IPS-18a (cell line): ENCODE measurements around the gene SFXN2.
"Not testable (repeated sequence)": the region's sequence is repeated elsewhere in the genome, so short reads cannot be mapped to it uniquely, and the experiment has no call there.

Experiments
- H3K27ac ChIP-seq: one replicate; pipeline ENCODE4 v1.5.1; 2013; ENCODE audit warnings: low read length
- H3K27me3 ChIP-seq: one replicate; pipeline ENCODE4 v1.6.1; 2013; ENCODE audit warnings: mild to moderate bottlenecking, low read length; ENCODE audit not compliant: control insufficient read depth, insufficient read depth
- H3K36me3 ChIP-seq: one replicate; pipeline ENCODE4 v1.6.1; 2013; ENCODE audit warnings: low read depth, low read length; ENCODE audit not compliant: control insufficient read depth
- H3K4me1 ChIP-seq: one replicate; pipeline ENCODE4 v1.6.1; 2013; ENCODE audit warnings: low read depth, low read length; ENCODE audit not compliant: control insufficient read depth
- H3K4me3 ChIP-seq: one replicate; pipeline ENCODE4 v1.5.1; 2013; ENCODE audit warnings: low read length
- H3K9ac ChIP-seq: one replicate; pipeline ENCODE4 v1.6.1; 2013; ENCODE audit warnings: mild to moderate bottlenecking, low read length, moderate library complexity
- H3K9me3 ChIP-seq: one replicate; pipeline ENCODE4 v1.6.1; 2013; ENCODE audit warnings: low read depth, low read length; ENCODE audit not compliant: control insufficient read depth

SFXN2 gene, protein sequence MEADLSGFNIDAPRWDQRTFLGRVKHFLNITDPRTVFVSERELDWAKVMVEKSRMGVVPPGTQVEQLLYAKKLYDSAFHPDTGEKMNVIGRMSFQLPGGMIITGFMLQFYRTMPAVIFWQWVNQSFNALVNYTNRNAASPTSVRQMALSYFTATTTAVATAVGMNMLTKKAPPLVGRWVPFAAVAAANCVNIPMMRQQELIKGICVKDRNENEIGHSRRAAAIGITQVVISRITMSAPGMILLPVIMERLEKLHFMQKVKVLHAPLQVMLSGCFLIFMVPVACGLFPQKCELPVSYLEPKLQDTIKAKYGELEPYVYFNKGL

GRCh38 chr10:102714621-102715455, at the start of gene SFXN2:
Gene SFXN2, plus strand, starts transcription at chr10:102714636. Its CDS starts 12,001 bp downstream, at chr10:102726637.
- H3K4me1 ChIP-seq, result peaks cover 12% of the 10 kb centered on the region
- no peaks in the 10 kb centered on the region for H3K9me3 ChIP-seq
- H3K27me3 ChIP-seq, result no peaks in the 10 kb centered on the region
- H3K4me3 ChIP-seq, result peak within 1 kb of the TSS; percentile 97
- peak within 1 kb of the TSS; percentile 88 for H3K27ac ChIP-seq
- H3K36me3 ChIP-seq, result no peaks in the 10 kb centered on the region
- H3K9ac ChIP-seq, result peak within 1 kb of the TSS; percentile 91

- no peak overlapping the region for H3K9ac ChIP-seq
- H3K4me3 ChIP-seq, result no peak overlapping the region
- H3K36me3 ChIP-seq, result no peaks in the 10 kb centered on the region
- H3K9me3 ChIP-seq, result no peaks in the 10 kb centered on the region
- H3K27ac ChIP-seq, result no peak overlapping the region
- no peaks in the 10 kb centered on the region for H3K27me3 ChIP-seq
- peaks cover 9% of the 10 kb centered on the region for H3K4me1 ChIP-seq
Measured at GRCh38 chr10:102665904-102666509, 48.4 kb upstream of the SFXN2 start.

DNA sequence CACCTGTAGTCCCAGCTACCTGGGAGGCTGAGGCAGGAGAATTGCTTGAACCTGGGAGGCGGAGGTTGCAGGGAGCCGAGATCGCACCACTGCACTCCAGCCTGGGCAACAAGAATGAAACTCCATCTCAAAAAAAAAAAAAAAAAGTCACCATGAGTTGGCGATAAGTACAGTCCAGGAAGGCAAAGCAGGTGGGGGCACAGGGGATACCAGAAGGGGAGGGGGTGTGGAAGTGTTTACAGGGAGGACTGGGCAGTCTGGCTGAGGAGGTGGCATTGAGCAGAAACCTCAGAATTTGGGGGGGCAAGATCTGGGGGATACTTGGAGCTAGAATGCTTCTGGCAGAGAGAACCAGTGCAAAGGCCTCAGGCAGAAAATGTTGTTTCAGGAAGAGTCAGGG, 47.0 kb upstream of the SFXN2 start:
- H3K36me3 ChIP-seq, H3K27me3 ChIP-seq, H3K4me1 ChIP-seq, H3K4me3 ChIP-seq, H3K27ac ChIP-seq, H3K9ac ChIP-seq, H3K9me3 ChIP-seq: not testable (repeated sequence)

DNA sequence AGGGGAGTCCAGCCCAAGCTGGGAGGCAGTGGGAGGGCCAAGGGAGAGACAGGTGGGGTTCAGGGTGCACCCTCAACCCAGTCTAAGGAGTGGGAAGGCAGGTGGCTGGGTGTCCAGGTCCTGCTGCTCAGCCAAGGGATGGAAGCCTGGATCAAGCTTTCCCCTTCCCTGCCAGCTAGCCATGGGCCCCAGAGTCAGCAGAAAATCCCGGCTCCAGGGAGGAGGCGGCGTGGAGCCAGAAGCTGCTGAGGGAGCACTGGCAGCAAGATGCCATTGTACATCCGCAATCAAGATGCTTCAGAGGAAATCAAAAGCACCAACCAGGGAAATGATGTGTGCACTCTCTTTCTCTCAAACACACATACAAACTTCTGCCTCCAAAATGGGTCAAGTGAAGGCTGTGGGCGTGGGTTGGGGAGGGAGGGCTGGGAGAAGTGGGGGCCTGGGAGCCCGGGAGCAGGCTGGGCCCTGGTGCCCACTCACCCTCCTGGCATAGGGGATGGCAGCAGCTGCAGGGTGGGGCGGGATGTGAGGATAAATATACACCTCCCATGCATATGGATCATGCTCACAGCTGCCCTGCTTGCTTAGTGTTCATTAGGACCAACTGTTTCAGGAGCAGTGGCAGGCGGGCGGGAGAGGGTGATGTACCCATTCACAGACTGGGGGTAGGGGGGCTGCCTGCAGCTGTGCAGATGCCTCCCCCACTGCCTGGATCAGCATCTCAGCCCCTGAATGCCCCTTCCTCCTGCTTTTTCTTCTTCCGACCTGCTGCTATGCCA, 45.9 kb upstream of the SFXN2 start:
- no peak overlapping the region for H3K27ac ChIP-seq
- H3K9ac ChIP-seq, result no peak overlapping the region

DNA sequence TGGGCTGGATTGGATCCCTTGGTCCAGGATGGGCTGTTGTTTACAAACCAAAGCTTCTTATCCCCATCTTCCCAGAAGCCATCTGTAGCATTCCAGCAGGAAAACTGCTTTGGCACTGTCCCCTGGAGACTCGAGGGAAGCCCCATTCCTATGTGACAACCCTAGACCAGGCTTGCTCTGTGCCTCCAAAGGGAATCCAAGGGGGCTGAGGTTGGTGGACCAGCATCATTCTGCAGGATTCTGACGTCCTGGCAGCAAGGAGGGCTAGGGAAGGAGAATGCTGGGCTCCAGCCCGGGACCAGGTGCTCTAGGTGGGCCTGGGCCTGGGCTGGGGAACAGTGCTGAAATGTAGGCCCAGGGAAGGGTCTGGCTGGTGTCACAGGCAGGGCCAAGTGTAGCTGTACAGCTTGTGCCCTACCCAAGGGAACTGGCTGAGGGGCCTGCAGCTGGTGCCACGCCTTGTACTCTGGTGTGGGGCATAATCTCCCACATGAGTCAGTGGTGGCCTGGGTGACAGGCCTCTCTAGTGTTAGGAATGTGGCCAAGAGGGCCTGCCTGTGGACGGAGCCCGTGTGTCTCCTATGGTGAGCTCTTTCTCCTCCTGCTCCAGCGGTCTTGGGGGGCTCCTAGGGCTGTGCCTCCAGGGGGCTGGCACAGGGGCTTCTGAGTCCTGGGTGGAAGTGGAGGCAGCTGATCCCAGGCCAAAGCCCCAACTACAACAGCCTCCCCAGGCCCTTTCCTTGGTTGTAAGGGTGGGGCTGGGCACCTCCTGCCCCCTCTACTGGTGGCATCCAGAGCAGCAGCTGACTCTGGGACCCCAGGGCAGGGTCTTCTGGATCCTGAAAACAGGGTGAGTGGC, 45.0 kb upstream of the SFXN2 start:
- H3K4me1 ChIP-seq, result peaks cover 19% of the 10 kb centered on the region
- H3K4me3 ChIP-seq, result no peak overlapping the region
- H3K27ac ChIP-seq, result no peak overlapping the region
- no peaks in the 10 kb centered on the region for H3K9me3 ChIP-seq
- H3K27me3 ChIP-seq, result no peaks in the 10 kb centered on the region
- H3K36me3 ChIP-seq, result no peaks in the 10 kb centered on the region
- H3K9ac ChIP-seq, result no peak overlapping the region

More for the DNA sequence above, 45.9 kb upstream of the SFXN2 start:
- H3K4me1 ChIP-seq, result peaks cover 10% of the 10 kb centered on the region
- no peaks in the 10 kb centered on the region for H3K36me3 ChIP-seq
- H3K9me3 ChIP-seq, result no peaks in the 10 kb centered on the region
- H3K27me3 ChIP-seq, result no peaks in the 10 kb centered on the region
- no peak overlapping the region for H3K4me3 ChIP-seq

- Histone ChIP-seq H3K4me1 (peaks cover 27% of the 10 kb centered on the region), H3K9me3 (no peaks in the 10 kb centered on the region), H3K9ac (no peak overlapping the region), H3K27me3 (no peaks in the 10 kb centered on the region), H3K4me3 (no peak overlapping the region), H3K36me3 (no peaks in the 10 kb centered on the region), H3K27ac (no peak overlapping the region)
Measured at GRCh38 chr10:102670065-102670670, 44.3 kb upstream of the SFXN2 start.

DNA sequence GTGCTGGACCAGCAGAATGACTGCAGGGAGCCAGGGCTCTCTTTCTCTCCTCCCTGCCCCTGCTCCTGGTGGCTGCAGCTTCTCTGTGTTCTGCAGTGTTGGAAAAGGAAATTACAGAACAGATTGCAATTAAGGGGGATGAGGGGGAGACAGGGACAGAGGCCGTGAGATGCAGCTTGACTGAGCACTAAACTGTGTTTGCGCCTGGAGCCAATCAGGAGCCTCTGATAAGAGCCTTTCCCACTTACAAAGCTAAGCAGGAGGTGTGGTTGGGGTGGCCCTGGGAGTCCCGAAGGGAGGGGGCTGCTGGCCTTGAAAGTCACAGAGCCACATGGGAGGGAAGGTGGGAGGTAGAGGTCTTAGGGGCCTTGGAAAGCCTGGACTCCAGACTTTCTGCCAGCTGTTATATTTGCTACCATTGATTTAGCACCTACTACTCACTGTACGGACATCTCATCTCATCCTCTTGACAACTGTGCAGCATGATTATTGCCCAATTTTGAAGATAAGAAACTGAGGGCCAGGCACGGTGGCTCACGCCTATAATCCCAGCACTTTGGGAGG, 43.5 kb upstream of the SFXN2 start:
- no peak overlapping the region for H3K9ac ChIP-seq
- peaks cover 34% of the 10 kb centered on the region for H3K4me1 ChIP-seq
- no peaks in the 10 kb centered on the region for H3K9me3 ChIP-seq
- no peaks in the 10 kb centered on the region for H3K27me3 ChIP-seq
- H3K4me3 ChIP-seq, result no peak overlapping the region
- H3K36me3 ChIP-seq, result no peaks in the 10 kb centered on the region
- no peak overlapping the region for H3K27ac ChIP-seq

DNA sequence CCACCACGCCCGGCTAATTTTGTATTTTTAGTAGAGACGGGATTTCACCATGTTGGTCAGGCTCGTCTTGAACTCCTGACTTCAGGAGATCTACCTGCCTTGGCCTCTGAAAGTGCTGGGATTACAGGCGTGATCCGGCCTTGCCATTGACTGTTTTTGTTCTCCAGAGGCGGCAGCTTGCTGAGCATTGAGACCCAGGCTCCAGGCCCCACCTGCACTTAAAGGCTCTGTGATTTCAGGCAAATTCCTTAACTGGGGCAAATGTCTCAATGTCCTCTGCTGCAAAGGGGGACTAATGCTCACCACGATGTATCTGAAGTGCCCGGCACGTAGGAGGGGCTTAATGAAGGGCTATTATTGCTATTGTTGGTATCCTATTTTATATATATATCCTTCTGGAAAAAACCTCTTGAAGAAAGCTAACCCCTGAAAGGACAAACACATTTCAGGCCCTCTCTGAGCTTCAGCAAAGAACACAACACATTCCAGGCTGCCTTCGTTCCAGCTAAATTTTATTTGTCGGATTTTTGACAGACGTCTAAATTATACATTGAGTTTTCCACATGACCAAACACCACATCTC, 41.1 kb upstream of the SFXN2 start:
- Histone ChIP-seq H3K4me3 (no peak overlapping the region), H3K4me1 (peaks cover 52% of the 10 kb centered on the region), H3K9me3 (no peaks in the 10 kb centered on the region), H3K36me3 (no peaks in the 10 kb centered on the region), H3K27ac (no peak overlapping the region), H3K27me3 (no peaks in the 10 kb centered on the region), H3K9ac (no peak overlapping the region)

DNA sequence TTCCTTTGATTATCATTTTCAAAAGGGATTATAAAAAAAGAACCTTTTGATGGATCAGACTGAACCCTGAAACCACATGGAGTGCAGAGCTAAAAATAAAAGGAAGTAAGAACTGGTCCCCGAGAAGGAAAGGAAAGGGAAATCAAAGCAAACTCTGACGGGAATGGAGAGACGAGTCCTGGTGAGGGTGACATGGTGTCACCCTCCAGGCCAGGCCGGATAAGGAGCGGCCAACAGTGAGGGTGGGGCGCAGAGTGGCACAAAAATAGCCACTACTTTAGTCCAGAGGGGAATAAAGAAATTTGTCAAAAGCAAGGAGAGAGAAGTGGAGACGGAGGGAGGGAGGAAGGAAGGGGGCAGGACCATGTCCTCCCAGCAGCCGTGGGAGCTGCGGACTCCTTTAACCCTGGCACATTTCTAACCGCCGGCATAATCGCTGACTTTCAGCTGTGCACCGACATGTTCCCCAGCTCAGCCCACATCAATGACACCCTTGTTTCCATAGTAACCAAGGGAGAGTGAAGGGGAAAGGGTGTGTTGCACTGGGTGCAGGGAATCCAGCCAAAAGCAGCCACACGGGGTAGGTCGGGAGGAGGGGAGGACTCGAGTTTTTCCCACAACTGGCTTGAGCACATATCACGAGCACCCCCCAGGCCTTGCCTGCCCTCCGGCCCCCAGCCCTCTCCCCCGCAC, 40.5 kb upstream of the SFXN2 start:
- Histone ChIP-seq H3K9me3 (no peaks in the 10 kb centered on the region), H3K9ac (no peak overlapping the region), H3K36me3 (no peaks in the 10 kb centered on the region), H3K4me3 (peak overlapping the region; percentile 19), H3K4me1 (peaks cover 55% of the 10 kb centered on the region), H3K27me3 (no peaks in the 10 kb centered on the region), H3K27ac (no peak overlapping the region)
